ENCODE data around the gene SCFD2. TPM values are rescaled to one million over a fixed set of nuclear protein-coding genes. Genes with fewer than 3 reads are reported as not detected.

Gene SCFD2
- total and polyA plus RNA-seq, 4 donors = 5.2 to 28.7 (median 16.4) TPM

- Histone ChIP-seq H3K36me3 (ENCODE audit: control insufficient read depth in 4 of 4, insufficient read depth in 4 of 4, low read length in 4 of 4) (peaks cover 0 to 2% (median 0%) of the 10 kb centered on the region in 4 donors), H3K9me3 (ENCODE audit: control insufficient read depth in 4 of 4, insufficient read depth in 3 of 4, low read length in 3 of 4) (peaks cover 0 to 2% (median 0%) of the 10 kb centered on the region in 4 donors), H3K4me1 (ENCODE audit: control insufficient read depth in 5 of 5, insufficient read depth in 5 of 5, low read length in 5 of 5) (peaks cover 0 to 18% (median 0%) of the 10 kb centered on the region in 5 donors), H3K27me3 (ENCODE audit: control insufficient read depth in 3 of 3, insufficient read depth in 3 of 3, low read length in 2 of 3) (no peaks in the 10 kb centered on the region), H3K9ac (ENCODE audit: insufficient read depth in 1 of 2, low read length in 2 of 2) (no peak overlapping the region), H3K27ac (ENCODE audit: low read depth in 1 of 2, low read length in 1 of 2) (no peak overlapping the region), H3K4me3 (no peak overlapping the region)
- 56 to 78% methylated on average over 1 of the region's 1 CpG for WGBS, 2 donors
- TF ChIP-seq CTCF (IDR thresholded peaks at IDR 0.05; ENCODE audit: control extremely low read depth, extremely low read depth) = no peak
- no peak for ATAC-seq (ENCODE audit: insufficient read depth, low FRiP score)
- DNase-seq = no peak
Observed at GRCh38 chr4:52891743-52892142, 474.1 kb downstream of the SCFD2 start.

- Histone ChIP-seq H3K27me3 (ENCODE audit: control insufficient read depth in 3 of 3, insufficient read depth in 3 of 3, low read length in 2 of 3) (no peaks in the 10 kb centered on the region), H3K4me3 (no peak overlapping the region), H3K9me3 (ENCODE audit: control insufficient read depth in 4 of 4, insufficient read depth in 3 of 4, low read length in 3 of 4) (peaks cover 0 to 2% (median 0%) of the 10 kb centered on the region in 4 donors), H3K36me3 (ENCODE audit: control insufficient read depth in 4 of 4, insufficient read depth in 4 of 4, low read length in 4 of 4) (peaks cover 0 to 4% (median 0%) of the 10 kb centered on the region in 4 donors), H3K4me1 (ENCODE audit: control insufficient read depth in 5 of 5, insufficient read depth in 5 of 5, low read length in 5 of 5) (peaks cover 0 to 18% (median 0%) of the 10 kb centered on the region in 5 donors), H3K27ac (ENCODE audit: low read depth in 1 of 2, low read length in 1 of 2) (no peak overlapping the region), H3K9ac (ENCODE audit: insufficient read depth in 1 of 2, low read length in 2 of 2) (no peak overlapping the region)
- no peak for TF ChIP-seq CTCF (IDR thresholded peaks at IDR 0.05; ENCODE audit: control extremely low read depth, extremely low read depth)
- DNase-seq = no peak
- WGBS, 2 donors = 94 to 95% methylated on average over 1 of the region's 1 CpG
- ATAC-seq (ENCODE audit: insufficient read depth, low FRiP score) = no peak
Observed at GRCh38 chr4:52890521-52890791, 475.4 kb downstream of the SCFD2 start.

GRCh38 chr4:52889778-52890520 lies 475.9 kb downstream of the SCFD2 start:
- ATAC-seq (ENCODE audit: insufficient read depth, low FRiP score) (no peak), DNase-seq (no peak)
- Histone ChIP-seq H3K27ac (ENCODE audit: low read depth in 1 of 2, low read length in 1 of 2) (no peak overlapping the region), H3K4me3 (no peak overlapping the region), H3K4me1 (ENCODE audit: control insufficient read depth in 5 of 5, insufficient read depth in 5 of 5, low read length in 5 of 5) (peaks cover 0 to 18% (median 0%) of the 10 kb centered on the region in 5 donors), H3K9me3 (ENCODE audit: control insufficient read depth in 4 of 4, insufficient read depth in 3 of 4, low read length in 3 of 4) (peaks cover 0 to 2% (median 0%) of the 10 kb centered on the region in 4 donors), H3K27me3 (ENCODE audit: control insufficient read depth in 3 of 3, insufficient read depth in 3 of 3, low read length in 2 of 3) (no peaks in the 10 kb centered on the region), H3K36me3 (ENCODE audit: control insufficient read depth in 4 of 4, insufficient read depth in 4 of 4, low read length in 4 of 4) (peaks cover 0 to 6% (median 0%) of the 10 kb centered on the region in 4 donors), H3K9ac (ENCODE audit: insufficient read depth in 1 of 2, low read length in 2 of 2) (no peak overlapping the region)
- TF ChIP-seq CTCF (IDR thresholded peaks at IDR 0.05; ENCODE audit: control extremely low read depth, extremely low read depth) = no peak
- WGBS, 2 donors = 80 to 85% methylated on average over 2 of the region's 2 CpGs

Measured in lung (tissue), 12 donors.